HG03060 (cell line): ENCODE measurements around the gene FXYD2.
A peak's percentile ranks its signal among the peaks of the same experiment; 100 is the strongest.
"Not testable (repeated sequence)": the region's sequence is repeated elsewhere in the genome, so short reads cannot be mapped to it uniquely, and the experiment has no call there.

Experiments used
- ATAC-seq: cut with Tn5 transposase; IDR thresholded peaks from one replicate; pipeline ENCODE4 v1.9.1; 2021; ENCODE audit warnings: low read depth, moderate number of reproducible peaks; ENCODE audit not compliant: unreplicated experiment

FXYD2 gene

GRCh38 chr11:117822074-117823033 is 2.2 kb downstream of the FXYD2 start:
- ATAC-seq: no peak

GRCh38 chr11:117821431-117821830 is 3.1 kb downstream of the FXYD2 start:
- ATAC-seq: no peak

GRCh38 chr11:117820516-117820915 is 4.0 kb downstream of the FXYD2 start:
- no peak for ATAC-seq

GRCh38 chr11:117820071-117820470 is 4.5 kb downstream of the FXYD2 start:
- ATAC-seq: no peak

GRCh38 chr11:117819096-117820040 is 5.2 kb downstream of the FXYD2 start:
- no peak for ATAC-seq

- no peak for ATAC-seq
Observed at GRCh38 chr11:117818041-117818873, 6.3 kb downstream of the FXYD2 start.

GRCh38 chr11:117817368-117818040 is 7.0 kb downstream of the FXYD2 start:
- ATAC-seq: no peak

- no peak for ATAC-seq
Observed at GRCh38 chr11:117816846-117817367, 7.6 kb downstream of the FXYD2 start.

- no peak for ATAC-seq
Observed at GRCh38 chr11:117816151-117816741, 8.3 kb downstream of the FXYD2 start.

GRCh38 chr11:117815262-117815803 is 9.2 kb downstream of the FXYD2 start:
- ATAC-seq: peak; percentile 51

- ATAC-seq: peak; percentile 26
Observed at GRCh38 chr11:117814766-117815261, 9.7 kb downstream of the FXYD2 start.

- no peak for ATAC-seq
Observed at GRCh38 chr11:117814204-117814765, 10.3 kb downstream of the FXYD2 start.

GRCh38 chr11:117810056-117810451 is 14.5 kb downstream of the FXYD2 start:
- not testable (repeated sequence) for ATAC-seq

- ATAC-seq: no peak
Observed at GRCh38 chr11:117809236-117810055, 15.1 kb downstream of the FXYD2 start.

GRCh38 chr11:117808784-117809183 is 15.8 kb downstream of the FXYD2 start:
- ATAC-seq: no peak

GRCh38 chr11:117807482-117808327 is 16.8 kb downstream of the FXYD2 start:
- ATAC-seq: no peak

- no peak for ATAC-seq
Observed at GRCh38 chr11:117806846-117807245, 17.7 kb downstream of the FXYD2 start.
